Measurements from ENCODE around the gene MSH3. TPM values are rescaled to one million over a fixed set of nuclear protein-coding genes. Genes with fewer than 3 reads are reported as not detected.

The MSH3 gene
- total and polyA plus RNA-seq, 2 of the 8 experiments (the other 6 are each of a cell fraction or from before 2014, with no cell fraction given): 3.6 to 22.6 TPM

DNA sequence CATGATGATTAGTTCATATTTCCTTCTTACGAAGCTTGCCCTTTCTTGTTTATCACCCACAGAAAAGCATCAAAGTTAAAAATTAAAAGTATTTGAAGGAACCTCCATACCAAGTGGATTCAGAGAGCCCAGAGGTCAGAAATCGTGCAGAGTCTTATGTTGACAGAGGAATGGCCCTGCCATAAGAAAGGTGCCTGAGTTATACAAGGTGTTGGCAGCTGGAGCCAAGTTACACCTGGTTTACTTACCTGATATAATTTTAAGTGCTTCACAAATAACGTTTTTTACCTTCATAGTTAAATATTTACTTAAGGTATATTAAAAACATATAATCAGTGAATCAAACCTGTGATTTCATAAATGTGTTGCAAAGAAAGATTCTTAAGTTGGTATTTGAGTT is 42.6 kb downstream of the MSH3 start:
- Histone ChIP-seq H2AK5ac (ENCODE audit: low read depth, low read length) (no peak overlapping the region), H2BK5ac (ENCODE audit: low read depth, low read length) (no peak overlapping the region), H3K4me1 (replicated peaks in 1 of 4; ENCODE audit: control insufficient read depth in 3 of 4, insufficient read depth in 4 of 4, low read length in 3 of 4) (no peaks in the 10 kb centered on the region), H3K9ac (replicated peaks in 1 of 4; ENCODE audit: extremely low read depth in 1 of 4, low read depth in 3 of 4, low read length in 3 of 4) (no peak overlapping the region), H2BK20ac (ENCODE audit: low read length) (no peak overlapping the region), H3K14ac (ENCODE audit: insufficient read length) (no peak overlapping the region), H3K4me2 (ENCODE audit: insufficient read depth in 1 of 2, low read depth in 2 of 2, low read length in 2 of 2) (no peak overlapping the region), H4K91ac (replicated peaks; ENCODE audit: insufficient read length, low read length) (no peak overlapping the region), H2BK15ac (ENCODE audit: low read length) (no peak overlapping the region), H4K5ac (ENCODE audit: insufficient read length, low read depth, low read length) (no peak overlapping the region), H2BK12ac (ENCODE audit: low read depth, low read length) (no peak overlapping the region), H3K23me2 (ENCODE audit: low read depth, low read length) (no peaks in the 10 kb centered on the region), H2AFZ (ENCODE audit: low read length) (no peak overlapping the region), H3K27ac (ENCODE audit: low read depth, low read length) (no peak overlapping the region), H3K9me3 (ENCODE audit: insufficient read depth in 2 of 2, low read depth in 1 of 2, low read length in 1 of 2) (no peaks in the 10 kb centered on the region), H4K20me1 (replicated peaks in 1 of 2; ENCODE audit: control insufficient read depth in 1 of 2, insufficient read depth in 2 of 2, low read length in 2 of 2) (peaks cover 0 to 2% of the 10 kb centered on the region in 2 experiments), H3K79me1 (ENCODE audit: low read depth, low read length) (no peaks in the 10 kb centered on the region), H3K4me3 (ENCODE audit: extremely low read depth in 1 of 4, insufficient read depth in 2 of 4, low read depth in 3 of 4, low read length in 4 of 4) (no peak overlapping the region), H3K79me2 (ENCODE audit: control insufficient read depth in 1 of 2, insufficient read depth in 2 of 2, low read length in 2 of 2) (no peaks in the 10 kb centered on the region), H2BK120ac (replicated peaks; ENCODE audit: low read depth, low read length) (no peak overlapping the region), H3K56ac (replicated peaks; ENCODE audit: insufficient read length, low read depth, low read length) (no peak overlapping the region), H3K36me3 (ENCODE audit: control insufficient read depth in 2 of 4, insufficient read depth in 4 of 4, low read length in 3 of 4) (peaks cover 0 to 1% (median 0%) of the 10 kb centered on the region in 4 experiments; a peak in 2 of 8 replicates), H3K27me3 (replicated peaks in 1 of 4; ENCODE audit: control insufficient read depth in 3 of 4, extremely low read depth in 1 of 4, insufficient read depth in 3 of 4, low read length in 3 of 4) (no peaks in the 10 kb centered on the region), H4K8ac (ENCODE audit: extremely low read depth, insufficient read depth, low read length) (no peak overlapping the region), H3K18ac (ENCODE audit: extremely low read depth, low read length) (no peak overlapping the region), H3K4ac (replicated peaks; ENCODE audit: insufficient read length, low read depth, low read length) (no peak overlapping the region), H3K23ac (ENCODE audit: insufficient read length) (no peak overlapping the region)
- 85% methylated on average over 3 of the region's 3 CpGs; no CpG with 5 or more reads in 1 of the 2 experiments for WGBS, 2 experiments (ENCODE audit: extremely low coverage in 1 of 2, insufficient coverage in 1 of 2, insufficient read length in 1 of 2, insufficient replicate concordance in 2 of 2, low coverage in 1 of 2, low lambda C conversion rate in 2 of 2, missing lambda C conversion rate in 1 of 2)
- ChIA-PET POLR2A (ENCODE audit: partially characterized antibody) (interaction anchor here (1.1 kb wide), 1 partner anchor 10 kb away, joined by 3 read pairs; no protein-coding TSS in a partner anchor), CTCF (ENCODE audit: partially characterized antibody) (interaction anchor here (0.9 to 1.1 kb wide), 2 partner anchors 10 to 504 kb away, joined by 3 read pairs; no protein-coding TSS in a partner anchor)
- TF ChIP-seq CHD1 (IDR thresholded peaks at IDR 0.05; ENCODE audit: low read depth, low read length): no peak
- DNase-seq (ENCODE audit: low read depth in 1 of 2, low spot score in 2 of 2): no peak
- no peak for FAIRE-seq

Data from H1 (cell line).